Thyroid gland (tissue), 4 donors: Measurements from ENCODE around the gene STK4. TPM values are rescaled to one million over a fixed set of nuclear protein-coding genes. Genes with fewer than 3 reads are reported as not detected.

ENCODE experiments used
- DNase-seq, 2 donors: peaks; one replicate each; pipeline ENCODE4 v3.0.0-alpha.2; 2019
- H3K27ac ChIP-seq, 3 donors: fragments of 200-600 bp; sonication (generic); 1 replicate in 2 of 3; 2 replicates in 1 of 3; pipeline ENCODE4 v1.5.1; 2016 to 2019; ENCODE audit warnings: mild to moderate bottlenecking in 1 of 3, moderate library complexity in 1 of 3
- H3K27me3 ChIP-seq: fragments of 200-600 bp; sonication (generic); one replicate; pipeline ENCODE4 v1.5.1; 2019
- H3K36me3 ChIP-seq, 2 donors: fragments of 200-600 bp; sonication (generic); one replicate each; pipeline ENCODE4 v1.5.1; 2016 to 2019
- H3K4me1 ChIP-seq, 2 donors: fragments of 200-600 bp; sonication (generic); one replicate each; pipeline ENCODE4 v1.5.1; 2017 to 2019
- H3K4me3 ChIP-seq, 3 donors: fragments of 200-600 bp; sonication (generic); replicated peaks in 1 of 3; 1 replicate in 2 of 3; 2 replicates in 1 of 3; pipeline ENCODE4 v1.5.1; 2016; ENCODE audit warnings: mild to moderate bottlenecking in 1 of 3
- H3K9me3 ChIP-seq: fragments of 200-600 bp; sonication (generic); one replicate; pipeline ENCODE4 v1.5.1; 2017
- POLR2A ChIP-seq, 2 donors: fragments of 450-650 bp; IDR thresholded peaks; one replicate each; pipeline ENCODE4 v1.6.1; 2017; ENCODE audit warnings: antibody characterized with exemption in 2 of 2, mild to moderate bottlenecking in 2 of 2, moderate library complexity in 1 of 2
- WGBS, 2 donors: methylation state at CpG; one replicate each; pipeline ENCODE4 v1.1.5; 2017; 5-methylcytosine and 5-hydroxymethylcytosine counted together
- intact Hi-C: fragments of 100-400 bp; cut with DNase I; formaldehyde crosslinking; loops from one replicate; pipeline ENCODE4 v1.15.1; 2023
- total RNA-seq, 4 donors: library from RNA; depleted of rRNA; stranded (reverse); fragments of >200 nt; gene quantifications; one replicate each; pipeline ENCODE4 v1.2.3, GENCODE V29; 2016
- TF ChIP-seq, protein P1 (sequence below), 6 experiments: fragments of 200-600 bp in 3 of 6; fragments of 450-650 bp in 3 of 6; sonication (generic) in 3 of 6; IDR thresholded peaks; one replicate each; pipeline ENCODE4 v1.5.1; 2016 to 2019; ENCODE audit warnings: antibody characterized with exemption in 6 of 6, mild to moderate bottlenecking in 2 of 6, inconsistent platforms in 1 of 6, moderate library complexity in 1 of 6

Gene STK4
- total RNA-seq, 4 donors from 2014 or later: 18.8 to 37.2 (median 29.2) TPM

DNA sequence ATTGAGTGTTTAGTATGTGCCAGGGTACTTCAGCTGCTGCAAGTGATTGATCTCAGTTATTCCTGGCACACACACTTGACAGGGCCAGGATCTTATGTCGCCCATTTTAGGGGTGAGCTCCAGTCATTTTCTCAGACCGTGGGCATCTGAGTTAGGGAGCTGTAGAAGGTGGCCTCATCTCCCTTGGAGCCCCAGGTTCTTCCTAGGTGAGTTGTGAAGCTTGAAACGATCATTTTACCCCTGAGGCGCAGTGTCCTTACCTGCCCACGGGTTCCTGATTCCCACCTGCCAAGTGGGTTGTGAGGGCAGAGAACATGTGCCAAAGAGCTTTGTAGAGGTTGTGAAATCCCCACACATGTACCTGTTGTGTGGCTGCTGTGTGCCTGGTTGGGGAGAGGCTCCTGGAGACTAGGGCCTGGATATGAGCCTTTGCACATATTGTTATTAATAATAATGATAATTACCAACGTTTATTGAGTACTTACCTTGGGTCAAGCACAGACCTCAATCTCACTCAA is 135.1 kb downstream of the STK4 start:
- WGBS, 2 donors: 50 to 73% methylated on average over 4 to 6 of the region's 6 CpGs
- Histone ChIP-seq H3K36me3 (no peaks in the 10 kb centered on the region), H3K4me3 (no peak overlapping the region), H3K27me3 (peaks cover 13% of the 10 kb centered on the region), H3K4me1 (peaks cover 3 to 14% of the 10 kb centered on the region in 2 donors), H3K27ac (no peak overlapping the region), H3K9me3 (no peaks in the 10 kb centered on the region)
- intact Hi-C loops: no loop called here
- TF ChIP-seq, protein P1, sequence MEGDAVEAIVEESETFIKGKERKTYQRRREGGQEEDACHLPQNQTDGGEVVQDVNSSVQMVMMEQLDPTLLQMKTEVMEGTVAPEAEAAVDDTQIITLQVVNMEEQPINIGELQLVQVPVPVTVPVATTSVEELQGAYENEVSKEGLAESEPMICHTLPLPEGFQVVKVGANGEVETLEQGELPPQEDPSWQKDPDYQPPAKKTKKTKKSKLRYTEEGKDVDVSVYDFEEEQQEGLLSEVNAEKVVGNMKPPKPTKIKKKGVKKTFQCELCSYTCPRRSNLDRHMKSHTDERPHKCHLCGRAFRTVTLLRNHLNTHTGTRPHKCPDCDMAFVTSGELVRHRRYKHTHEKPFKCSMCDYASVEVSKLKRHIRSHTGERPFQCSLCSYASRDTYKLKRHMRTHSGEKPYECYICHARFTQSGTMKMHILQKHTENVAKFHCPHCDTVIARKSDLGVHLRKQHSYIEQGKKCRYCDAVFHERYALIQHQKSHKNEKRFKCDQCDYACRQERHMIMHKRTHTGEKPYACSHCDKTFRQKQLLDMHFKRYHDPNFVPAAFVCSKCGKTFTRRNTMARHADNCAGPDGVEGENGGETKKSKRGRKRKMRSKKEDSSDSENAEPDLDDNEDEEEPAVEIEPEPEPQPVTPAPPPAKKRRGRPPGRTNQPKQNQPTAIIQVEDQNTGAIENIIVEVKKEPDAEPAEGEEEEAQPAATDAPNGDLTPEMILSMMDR (IDR thresholded peaks at IDR 0.05): no peak
- no peak for TF ChIP-seq POLR2A (IDR thresholded peaks at IDR 0.05)
- no peak for DNase-seq

DNA sequence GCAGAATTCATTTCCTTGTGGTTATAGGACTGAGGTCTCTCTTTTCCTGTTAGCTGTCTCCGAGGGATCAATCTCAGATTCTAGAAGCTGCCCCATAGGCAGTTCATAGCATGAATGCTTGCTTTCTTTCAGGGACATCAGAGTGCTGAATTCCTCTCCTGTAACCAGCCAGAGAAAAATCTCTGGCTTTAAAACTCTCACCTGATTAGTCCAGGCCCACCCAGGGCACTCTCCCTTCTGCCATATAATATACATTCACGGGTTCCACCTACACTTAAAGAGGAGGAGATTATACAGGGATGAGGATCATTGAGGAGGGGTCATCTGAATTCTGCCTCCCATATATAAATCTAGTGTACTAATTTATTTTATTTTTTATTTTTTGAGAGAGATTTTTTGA is 136.8 kb downstream of the STK4 start:
- peaks cover 1% of the 10 kb centered on the region for H3K27me3 ChIP-seq
- WGBS, 2 donors: 84 to 88% methylated on average over 2 of the region's 2 CpGs
- H3K4me3 ChIP-seq: no peak overlapping the region
- no peak for TF ChIP-seq POLR2A (IDR thresholded peaks at IDR 0.05)
- TF ChIP-seq, protein P1 (IDR thresholded peaks at IDR 0.05): no peak
- H3K27ac ChIP-seq: no peak overlapping the region
- H3K9me3 ChIP-seq: no peaks in the 10 kb centered on the region
- H3K4me1 ChIP-seq: peaks cover 1 to 8% of the 10 kb centered on the region in 2 donors
- no peak for DNase-seq
- no peaks in the 10 kb centered on the region for H3K36me3 ChIP-seq
- intact Hi-C loops: no loop called here

- 70 to 82% methylated on average over 5 of the region's 5 CpGs for WGBS, 2 donors
- Histone ChIP-seq H3K36me3 (no peaks in the 10 kb centered on the region), H3K9me3 (no peaks in the 10 kb centered on the region), H3K4me3 (no peak overlapping the region), H3K4me1 (peaks cover 0 to 7% of the 10 kb centered on the region in 2 donors), H3K27ac (no peak overlapping the region), H3K27me3 (no peaks in the 10 kb centered on the region)
- intact Hi-C loops: no loop called here
- DNase-seq: no peak
- TF ChIP-seq, protein P1 (IDR thresholded peaks at IDR 0.05): no peak
- TF ChIP-seq POLR2A (IDR thresholded peaks at IDR 0.05): no peak
Observed at GRCh38 chr20:45104786-45105185, 138.5 kb downstream of the STK4 start.

- WGBS, 2 donors: 87 to 94% methylated on average over 2 of the region's 2 CpGs
- no peak overlapping the region for H3K4me3 ChIP-seq
- intact Hi-C loops: no loop called here
- DNase-seq: no peak
- no peaks in the 10 kb centered on the region for H3K27me3 ChIP-seq
- H3K9me3 ChIP-seq: no peaks in the 10 kb centered on the region
- peaks cover 0 to 7% of the 10 kb centered on the region in 2 donors for H3K4me1 ChIP-seq
- H3K36me3 ChIP-seq: no peaks in the 10 kb centered on the region
- TF ChIP-seq, protein P1 (IDR thresholded peaks at IDR 0.05): no peak
- no peak for TF ChIP-seq POLR2A (IDR thresholded peaks at IDR 0.05)
- no peak overlapping the region for H3K27ac ChIP-seq
Observed at GRCh38 chr20:45105317-45105716, 139.0 kb downstream of the STK4 start.

- H3K4me3 ChIP-seq: no peak overlapping the region
- no peaks in the 10 kb centered on the region for H3K36me3 ChIP-seq
- H3K9me3 ChIP-seq: no peaks in the 10 kb centered on the region
- intact Hi-C loops: no loop called here
- TF ChIP-seq, protein P1 (IDR thresholded peaks at IDR 0.05): no peak
- no peak for TF ChIP-seq POLR2A (IDR thresholded peaks at IDR 0.05)
- peaks cover 0 to 10% of the 10 kb centered on the region in 2 donors for H3K4me1 ChIP-seq
- 87 to 89% methylated on average over 8 of the region's 8 CpGs for WGBS, 2 donors
- no peak overlapping the region for H3K27ac ChIP-seq
- DNase-seq: no peak
- H3K27me3 ChIP-seq: no peaks in the 10 kb centered on the region
Observed at GRCh38 chr20:45109634-45110033, 143.3 kb downstream of the STK4 start.
